ENCODE data around the gene CCSER1. TPM values are rescaled to one million over a fixed set of nuclear protein-coding genes. Genes with fewer than 3 reads are reported as not detected.

Gene CCSER1
- total and polyA plus RNA-seq, 2 of the 8 experiments (the other 6 are each of a cell fraction or from before 2014, with no cell fraction given) = 0.26 to 0.84 TPM

- Histone ChIP-seq H2AFZ (ENCODE audit: low read length) (no peak overlapping the region), H3K14ac (ENCODE audit: insufficient read length) (no peak overlapping the region), H3K23ac (ENCODE audit: insufficient read length) (no peak overlapping the region), H3K9me3 (ENCODE audit: insufficient read depth in 2 of 2, low read depth in 1 of 2, low read length in 1 of 2) (no peaks in the 10 kb centered on the region), H2BK12ac (ENCODE audit: low read depth, low read length) (no peak overlapping the region), H2BK20ac (ENCODE audit: low read length) (no peak overlapping the region), H3K36me3 (ENCODE audit: control insufficient read depth in 2 of 4, insufficient read depth in 4 of 4, low read length in 3 of 4) (no peaks in the 10 kb centered on the region), H3K27me3 (replicated peaks in 1 of 4; ENCODE audit: control insufficient read depth in 3 of 4, extremely low read depth in 1 of 4, insufficient read depth in 3 of 4, low read length in 3 of 4) (no peaks in the 10 kb centered on the region), H4K91ac (replicated peaks; ENCODE audit: insufficient read length, low read length) (no peak overlapping the region), H4K20me1 (replicated peaks in 1 of 2; ENCODE audit: control insufficient read depth in 1 of 2, insufficient read depth in 2 of 2, low read length in 2 of 2) (no peaks in the 10 kb centered on the region), H2BK15ac (ENCODE audit: low read length) (no peak overlapping the region), H3K4me2 (ENCODE audit: insufficient read depth in 1 of 2, low read depth in 2 of 2, low read length in 2 of 2) (no peak overlapping the region), H2BK5ac (ENCODE audit: low read depth, low read length) (no peak overlapping the region), H3K27ac (ENCODE audit: low read depth, low read length) (no peak overlapping the region), H4K8ac (ENCODE audit: extremely low read depth, insufficient read depth, low read length) (no peak overlapping the region), H3K79me2 (ENCODE audit: control insufficient read depth in 1 of 2, insufficient read depth in 2 of 2, low read length in 2 of 2) (no peaks in the 10 kb centered on the region), H3K56ac (replicated peaks; ENCODE audit: insufficient read length, low read depth, low read length) (no peak overlapping the region), H4K5ac (ENCODE audit: insufficient read length, low read depth, low read length) (no peak overlapping the region), H2BK120ac (replicated peaks; ENCODE audit: low read depth, low read length) (no peak overlapping the region), H2AK5ac (ENCODE audit: low read depth, low read length) (no peak overlapping the region), H3K4me3 (ENCODE audit: extremely low read depth in 1 of 4, insufficient read depth in 2 of 4, low read depth in 3 of 4, low read length in 4 of 4) (no peak overlapping the region), H3K79me1 (ENCODE audit: low read depth, low read length) (no peaks in the 10 kb centered on the region), H3K23me2 (ENCODE audit: low read depth, low read length) (no peaks in the 10 kb centered on the region), H3K4me1 (replicated peaks in 1 of 4; ENCODE audit: control insufficient read depth in 3 of 4, insufficient read depth in 4 of 4, low read length in 3 of 4) (no peaks in the 10 kb centered on the region), H3K4ac (replicated peaks; ENCODE audit: insufficient read length, low read depth, low read length) (no peak overlapping the region), H3K18ac (ENCODE audit: extremely low read depth, low read length) (no peak overlapping the region), H3K9ac (replicated peaks in 1 of 4; ENCODE audit: extremely low read depth in 1 of 4, low read depth in 3 of 4, low read length in 3 of 4) (no peak overlapping the region)
- FAIRE-seq (no peak), DNase-seq (ENCODE audit: low read depth in 1 of 2, low spot score in 2 of 2) (no peak)
- ChIA-PET CTCF (ENCODE audit: partially characterized antibody) (no interaction called here), POLR2A (ENCODE audit: partially characterized antibody) (no interaction called here)
- WGBS, 2 experiments (ENCODE audit: extremely low coverage in 1 of 2, insufficient coverage in 1 of 2, insufficient read length in 1 of 2, insufficient replicate concordance in 2 of 2, low coverage in 1 of 2, low lambda C conversion rate in 2 of 2, missing lambda C conversion rate in 1 of 2) = 90% methylated on average over 1 of the region's 1 CpG; no CpG with 5 or more reads in 1 of the 2 experiments
- TF ChIP-seq, protein P1, sequence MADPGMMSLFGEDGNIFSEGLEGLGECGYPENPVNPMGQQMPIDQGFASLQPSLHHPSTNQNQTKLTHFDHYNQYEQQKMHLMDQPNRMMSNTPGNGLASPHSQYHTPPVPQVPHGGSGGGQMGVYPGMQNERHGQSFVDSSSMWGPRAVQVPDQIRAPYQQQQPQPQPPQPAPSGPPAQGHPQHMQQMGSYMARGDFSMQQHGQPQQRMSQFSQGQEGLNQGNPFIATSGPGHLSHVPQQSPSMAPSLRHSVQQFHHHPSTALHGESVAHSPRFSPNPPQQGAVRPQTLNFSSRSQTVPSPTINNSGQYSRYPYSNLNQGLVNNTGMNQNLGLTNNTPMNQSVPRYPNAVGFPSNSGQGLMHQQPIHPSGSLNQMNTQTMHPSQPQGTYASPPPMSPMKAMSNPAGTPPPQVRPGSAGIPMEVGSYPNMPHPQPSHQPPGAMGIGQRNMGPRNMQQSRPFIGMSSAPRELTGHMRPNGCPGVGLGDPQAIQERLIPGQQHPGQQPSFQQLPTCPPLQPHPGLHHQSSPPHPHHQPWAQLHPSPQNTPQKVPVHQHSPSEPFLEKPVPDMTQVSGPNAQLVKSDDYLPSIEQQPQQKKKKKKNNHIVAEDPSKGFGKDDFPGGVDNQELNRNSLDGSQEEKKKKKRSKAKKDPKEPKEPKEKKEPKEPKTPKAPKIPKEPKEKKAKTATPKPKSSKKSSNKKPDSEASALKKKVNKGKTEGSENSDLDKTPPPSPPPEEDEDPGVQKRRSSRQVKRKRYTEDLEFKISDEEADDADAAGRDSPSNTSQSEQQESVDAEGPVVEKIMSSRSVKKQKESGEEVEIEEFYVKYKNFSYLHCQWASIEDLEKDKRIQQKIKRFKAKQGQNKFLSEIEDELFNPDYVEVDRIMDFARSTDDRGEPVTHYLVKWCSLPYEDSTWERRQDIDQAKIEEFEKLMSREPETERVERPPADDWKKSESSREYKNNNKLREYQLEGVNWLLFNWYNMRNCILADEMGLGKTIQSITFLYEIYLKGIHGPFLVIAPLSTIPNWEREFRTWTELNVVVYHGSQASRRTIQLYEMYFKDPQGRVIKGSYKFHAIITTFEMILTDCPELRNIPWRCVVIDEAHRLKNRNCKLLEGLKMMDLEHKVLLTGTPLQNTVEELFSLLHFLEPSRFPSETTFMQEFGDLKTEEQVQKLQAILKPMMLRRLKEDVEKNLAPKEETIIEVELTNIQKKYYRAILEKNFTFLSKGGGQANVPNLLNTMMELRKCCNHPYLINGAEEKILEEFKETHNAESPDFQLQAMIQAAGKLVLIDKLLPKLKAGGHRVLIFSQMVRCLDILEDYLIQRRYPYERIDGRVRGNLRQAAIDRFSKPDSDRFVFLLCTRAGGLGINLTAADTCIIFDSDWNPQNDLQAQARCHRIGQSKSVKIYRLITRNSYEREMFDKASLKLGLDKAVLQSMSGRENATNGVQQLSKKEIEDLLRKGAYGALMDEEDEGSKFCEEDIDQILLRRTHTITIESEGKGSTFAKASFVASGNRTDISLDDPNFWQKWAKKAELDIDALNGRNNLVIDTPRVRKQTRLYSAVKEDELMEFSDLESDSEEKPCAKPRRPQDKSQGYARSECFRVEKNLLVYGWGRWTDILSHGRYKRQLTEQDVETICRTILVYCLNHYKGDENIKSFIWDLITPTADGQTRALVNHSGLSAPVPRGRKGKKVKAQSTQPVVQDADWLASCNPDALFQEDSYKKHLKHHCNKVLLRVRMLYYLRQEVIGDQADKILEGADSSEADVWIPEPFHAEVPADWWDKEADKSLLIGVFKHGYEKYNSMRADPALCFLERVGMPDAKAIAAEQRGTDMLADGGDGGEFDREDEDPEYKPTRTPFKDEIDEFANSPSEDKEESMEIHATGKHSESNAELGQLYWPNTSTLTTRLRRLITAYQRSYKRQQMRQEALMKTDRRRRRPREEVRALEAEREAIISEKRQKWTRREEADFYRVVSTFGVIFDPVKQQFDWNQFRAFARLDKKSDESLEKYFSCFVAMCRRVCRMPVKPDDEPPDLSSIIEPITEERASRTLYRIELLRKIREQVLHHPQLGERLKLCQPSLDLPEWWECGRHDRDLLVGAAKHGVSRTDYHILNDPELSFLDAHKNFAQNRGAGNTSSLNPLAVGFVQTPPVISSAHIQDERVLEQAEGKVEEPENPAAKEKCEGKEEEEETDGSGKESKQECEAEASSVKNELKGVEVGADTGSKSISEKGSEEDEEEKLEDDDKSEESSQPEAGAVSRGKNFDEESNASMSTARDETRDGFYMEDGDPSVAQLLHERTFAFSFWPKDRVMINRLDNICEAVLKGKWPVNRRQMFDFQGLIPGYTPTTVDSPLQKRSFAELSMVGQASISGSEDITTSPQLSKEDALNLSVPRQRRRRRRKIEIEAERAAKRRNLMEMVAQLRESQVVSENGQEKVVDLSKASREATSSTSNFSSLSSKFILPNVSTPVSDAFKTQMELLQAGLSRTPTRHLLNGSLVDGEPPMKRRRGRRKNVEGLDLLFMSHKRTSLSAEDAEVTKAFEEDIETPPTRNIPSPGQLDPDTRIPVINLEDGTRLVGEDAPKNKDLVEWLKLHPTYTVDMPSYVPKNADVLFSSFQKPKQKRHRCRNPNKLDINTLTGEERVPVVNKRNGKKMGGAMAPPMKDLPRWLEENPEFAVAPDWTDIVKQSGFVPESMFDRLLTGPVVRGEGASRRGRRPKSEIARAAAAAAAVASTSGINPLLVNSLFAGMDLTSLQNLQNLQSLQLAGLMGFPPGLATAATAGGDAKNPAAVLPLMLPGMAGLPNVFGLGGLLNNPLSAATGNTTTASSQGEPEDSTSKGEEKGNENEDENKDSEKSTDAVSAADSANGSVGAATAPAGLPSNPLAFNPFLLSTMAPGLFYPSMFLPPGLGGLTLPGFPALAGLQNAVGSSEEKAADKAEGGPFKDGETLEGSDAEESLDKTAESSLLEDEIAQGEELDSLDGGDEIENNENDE (IDR thresholded peaks at IDR 0.05; ENCODE audit: insufficient replicate concordance, low read length) = no peak
Observed at GRCh38 chr4:90474484-90474883, 347.3 kb downstream of the CCSER1 start.
